Mammary microvascular endothelial cell (primary cell): ENCODE measurements around the gene NT5E. TPM values are rescaled to one million over a fixed set of nuclear protein-coding genes. Genes with fewer than 3 reads are reported as not detected.

Source experiments
- total RNA-seq: library from RNA; depleted of rRNA; stranded (reverse); fragments of >200 nt; gene quantifications from 2 replicates; pipeline ENCODE4 v1.2.3, GENCODE V29; 2015

Gene NT5E
- total RNA-seq: 245 and 258 TPM in 2 replicates

GRCh38 chr6:85449818-85450759 lies at the start of gene NT5E:
Gene NT5E, plus strand, starts transcription at chr6:85450083. Its CDS starts 57 bp downstream, at chr6:85450140.

Other genes starting within 250 kb of the NT5E start
- gene SNX14, start 143.8 kb downstream of the NT5E start, total RNA-seq: 79.3 and 95.9 TPM in 2 replicates
- gene SYNCRIP, start 192.8 kb downstream of the NT5E start, total RNA-seq: 87.6 and 88.4 TPM in 2 replicates